ENCODE data around the gene RREB1.

RREB1 gene

DNA sequence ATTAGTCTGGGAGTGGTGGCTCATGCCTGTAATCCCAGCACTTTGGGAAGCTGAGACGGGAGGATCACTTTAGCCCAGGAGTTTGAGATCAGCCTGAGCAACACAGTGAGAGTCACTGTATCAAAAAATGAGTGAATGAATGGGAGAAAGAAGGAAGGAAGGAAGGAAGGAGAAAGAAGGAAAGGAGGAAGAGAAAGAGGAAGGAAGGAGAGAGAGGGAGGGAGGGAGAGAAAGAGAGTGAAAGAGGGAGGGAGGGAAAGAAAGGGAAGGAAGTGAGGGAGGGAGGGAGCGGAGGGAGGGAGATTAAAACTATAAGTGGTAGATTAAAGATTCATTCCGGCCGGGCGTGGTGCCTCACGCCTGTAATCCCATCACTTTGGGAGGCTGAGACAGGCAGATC is 28.9 kb upstream of the RREB1 start:
- no peak for DNase-seq (ENCODE audit: low read depth)
- TF ChIP-seq, protein P1, sequence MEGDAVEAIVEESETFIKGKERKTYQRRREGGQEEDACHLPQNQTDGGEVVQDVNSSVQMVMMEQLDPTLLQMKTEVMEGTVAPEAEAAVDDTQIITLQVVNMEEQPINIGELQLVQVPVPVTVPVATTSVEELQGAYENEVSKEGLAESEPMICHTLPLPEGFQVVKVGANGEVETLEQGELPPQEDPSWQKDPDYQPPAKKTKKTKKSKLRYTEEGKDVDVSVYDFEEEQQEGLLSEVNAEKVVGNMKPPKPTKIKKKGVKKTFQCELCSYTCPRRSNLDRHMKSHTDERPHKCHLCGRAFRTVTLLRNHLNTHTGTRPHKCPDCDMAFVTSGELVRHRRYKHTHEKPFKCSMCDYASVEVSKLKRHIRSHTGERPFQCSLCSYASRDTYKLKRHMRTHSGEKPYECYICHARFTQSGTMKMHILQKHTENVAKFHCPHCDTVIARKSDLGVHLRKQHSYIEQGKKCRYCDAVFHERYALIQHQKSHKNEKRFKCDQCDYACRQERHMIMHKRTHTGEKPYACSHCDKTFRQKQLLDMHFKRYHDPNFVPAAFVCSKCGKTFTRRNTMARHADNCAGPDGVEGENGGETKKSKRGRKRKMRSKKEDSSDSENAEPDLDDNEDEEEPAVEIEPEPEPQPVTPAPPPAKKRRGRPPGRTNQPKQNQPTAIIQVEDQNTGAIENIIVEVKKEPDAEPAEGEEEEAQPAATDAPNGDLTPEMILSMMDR (IDR thresholded peaks at IDR 0.05; ENCODE audit: control insufficient read depth, insufficient read depth, low read depth, low read length, missing control alignments), result no peak
- no peak overlapping the region for H3K4me3 ChIP-seq (ENCODE audit: control insufficient read depth, low read depth, low read length)

DNA sequence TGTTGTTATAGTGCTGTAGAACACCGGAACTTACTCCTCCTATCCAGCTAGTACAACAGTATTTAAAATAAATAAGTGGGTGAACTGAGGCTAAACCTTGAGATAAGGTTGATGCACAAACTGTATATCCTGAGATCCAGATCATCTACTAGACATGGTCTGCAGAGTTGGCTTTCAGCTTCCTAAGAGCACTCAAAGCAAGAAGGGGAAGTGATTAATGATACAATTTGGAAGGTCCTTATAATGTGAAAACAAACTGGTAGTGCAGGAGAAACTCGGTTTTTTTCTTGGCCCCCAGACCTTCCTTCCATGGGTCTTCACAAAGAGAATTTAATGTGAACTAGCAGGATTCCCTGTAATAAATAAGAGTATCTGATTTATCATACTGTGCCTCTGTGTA is 27.4 kb upstream of the RREB1 start:
- no peak for DNase-seq (ENCODE audit: low read depth)
- H3K4me3 ChIP-seq (ENCODE audit: control insufficient read depth, low read depth, low read length), result no peak overlapping the region
- TF ChIP-seq, protein P1 (IDR thresholded peaks at IDR 0.05; ENCODE audit: control insufficient read depth, insufficient read depth, low read depth, low read length, missing control alignments), result no peak

DNA sequence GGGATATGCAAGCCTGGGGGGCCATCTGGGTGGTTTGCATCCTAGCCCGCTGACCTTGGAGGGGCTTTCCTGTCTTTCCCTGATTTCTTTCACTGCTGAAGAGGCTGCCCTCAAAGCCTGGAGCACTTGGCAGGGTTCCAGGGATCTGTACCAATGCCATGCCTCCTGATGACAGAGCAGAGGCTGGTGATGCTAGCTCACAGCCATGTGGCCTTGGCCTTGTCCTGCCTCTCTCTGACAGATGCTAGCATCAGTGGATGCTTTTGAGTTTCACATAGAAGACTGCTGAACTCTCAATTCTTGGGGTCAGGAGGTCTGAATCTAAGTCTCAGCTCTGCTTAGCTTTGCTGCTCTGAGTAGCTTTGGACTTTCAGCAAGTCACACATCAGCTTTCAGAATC is 21.9 kb upstream of the RREB1 start:
- TF ChIP-seq, protein P1 (IDR thresholded peaks at IDR 0.05; ENCODE audit: control insufficient read depth, insufficient read depth, low read depth, low read length, missing control alignments), result no peak
- no peak for DNase-seq (ENCODE audit: low read depth)
- no peak overlapping the region for H3K4me3 ChIP-seq (ENCODE audit: control insufficient read depth, low read depth, low read length)

DNA sequence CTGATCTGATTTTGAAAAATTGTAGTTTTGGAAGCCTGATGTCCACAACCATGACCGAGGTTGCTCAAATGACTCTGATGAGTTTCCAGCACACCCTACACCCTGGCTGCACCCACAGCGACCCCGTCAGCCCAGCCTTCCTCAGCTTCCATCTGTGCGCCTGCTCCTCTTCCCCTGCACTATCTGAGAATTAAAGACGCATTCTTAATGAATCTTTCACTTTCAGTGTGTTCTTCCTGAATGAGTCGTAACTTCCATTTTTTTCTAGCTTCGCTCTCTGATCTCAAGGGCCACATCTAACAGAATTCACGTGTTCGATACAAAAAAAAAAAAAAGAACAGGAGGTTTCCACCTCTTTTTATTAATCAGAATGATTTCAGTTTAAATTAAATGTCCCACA is 21.3 kb upstream of the RREB1 start:
- peak overlapping the region; percentile 30 for H3K4me3 ChIP-seq (ENCODE audit: control insufficient read depth, low read depth, low read length)
- DNase-seq (ENCODE audit: low read depth), result no peak
- TF ChIP-seq, protein P1 (IDR thresholded peaks at IDR 0.05; ENCODE audit: control insufficient read depth, insufficient read depth, low read depth, low read length, missing control alignments), result peak; percentile 34

DNA sequence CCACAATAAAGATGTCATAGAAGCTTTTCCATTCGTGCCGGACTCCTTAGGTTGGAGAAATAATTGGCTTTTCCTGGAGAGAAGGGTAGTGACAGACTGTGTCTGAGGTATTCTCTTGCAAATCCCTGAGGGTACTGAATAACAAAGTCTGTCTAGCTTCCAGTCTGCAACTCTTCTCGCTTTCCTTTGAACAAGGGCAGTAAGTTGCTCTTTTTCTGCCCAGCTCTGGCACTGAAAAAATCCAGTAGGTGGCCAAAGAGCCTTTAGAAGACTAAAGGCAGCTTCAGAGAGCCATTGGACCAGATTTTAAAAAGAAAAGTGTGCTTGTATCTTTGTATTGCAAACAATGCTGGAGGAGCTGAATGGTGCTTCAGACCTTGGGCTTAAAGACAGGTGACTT is 20.7 kb upstream of the RREB1 start:
- H3K4me3 ChIP-seq (ENCODE audit: control insufficient read depth, low read depth, low read length), result peak overlapping the region; percentile 30
- no peak for DNase-seq (ENCODE audit: low read depth)
- TF ChIP-seq, protein P1 (IDR thresholded peaks at IDR 0.05; ENCODE audit: control insufficient read depth, insufficient read depth, low read depth, low read length, missing control alignments), result peak; percentile 41

DNA sequence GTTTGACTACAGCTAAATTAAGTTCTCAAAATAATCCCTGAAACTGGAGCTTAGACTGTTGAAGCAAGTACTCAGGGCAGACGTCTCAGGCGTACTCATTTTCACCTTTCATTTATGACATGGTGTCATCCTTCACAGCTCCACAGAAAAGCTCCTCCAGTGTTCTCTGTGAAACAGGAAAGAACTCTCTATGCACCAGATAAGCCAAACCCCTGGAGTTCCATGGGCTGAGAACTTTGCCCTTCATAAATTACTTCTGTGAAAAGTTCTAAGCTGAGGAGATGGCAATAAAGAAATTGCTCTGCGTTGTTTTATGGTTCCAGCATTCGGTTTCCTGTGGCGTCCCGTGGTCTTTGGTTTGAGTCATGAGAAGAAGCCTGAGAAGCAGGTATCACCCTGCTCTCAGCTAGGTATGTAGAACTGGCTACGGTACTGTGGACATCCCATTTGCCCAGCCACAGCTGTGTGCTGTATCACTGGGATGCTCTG is 20.2 kb upstream of the RREB1 start:
- DNase-seq (ENCODE audit: low read depth), result no peak
- TF ChIP-seq, protein P1 (IDR thresholded peaks at IDR 0.05; ENCODE audit: control insufficient read depth, insufficient read depth, low read depth, low read length, missing control alignments), result no peak
- H3K4me3 ChIP-seq (ENCODE audit: control insufficient read depth, low read depth, low read length), result no peak overlapping the region

All from AG09309 (cell line).